ENCODE measurements around the gene RPUSD3. TPM values are rescaled to one million over a fixed set of nuclear protein-coding genes. Genes with fewer than 3 reads are reported as not detected.

The RPUSD3 gene
- total RNA-seq, 4 donors from 2014 or later: 33.0 to 48.1 (median 45.0) TPM

DNA sequence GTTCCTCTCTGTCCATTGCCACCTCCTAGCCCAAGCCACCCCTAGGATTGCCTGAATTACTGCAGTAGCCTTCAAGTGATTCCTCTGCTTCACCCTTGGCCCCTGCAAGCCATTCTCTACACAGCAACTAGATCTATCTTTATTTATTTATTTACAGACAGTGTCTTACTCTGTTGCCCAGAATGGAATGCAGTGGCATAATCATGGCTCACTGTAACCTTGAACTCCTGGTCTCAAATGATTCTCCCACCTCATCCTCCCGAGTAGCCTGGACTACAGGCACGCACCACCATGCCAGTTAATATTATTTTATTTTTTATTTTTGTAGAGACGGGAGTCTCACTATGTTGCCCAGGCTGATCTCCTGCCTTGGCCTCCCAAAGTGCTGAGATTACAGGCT lies 44.7 kb upstream of the RPUSD3 start:
- H3K27ac ChIP-seq (replicated peaks in 1 of 4): no peak overlapping the region
- no peaks in the 10 kb centered on the region for H3K9me3 ChIP-seq
- peaks cover 12 to 29% (median 19%) of the 10 kb centered on the region in 4 donors for H3K4me1 ChIP-seq
- 89% methylated on average over 3 of the region's 3 CpGs for WGBS
- intact Hi-C loops (cut with DNase I): no loop called here
- no peaks in the 10 kb centered on the region for H3K27me3 ChIP-seq
- H3K36me3 ChIP-seq: peaks cover 9 to 14% (median 12%) of the 10 kb centered on the region in 4 donors
- DNase-seq (ENCODE audit: extremely low spot score): no peak
- H3K4me3 ChIP-seq: no peak overlapping the region
- TF ChIP-seq, protein P1, sequence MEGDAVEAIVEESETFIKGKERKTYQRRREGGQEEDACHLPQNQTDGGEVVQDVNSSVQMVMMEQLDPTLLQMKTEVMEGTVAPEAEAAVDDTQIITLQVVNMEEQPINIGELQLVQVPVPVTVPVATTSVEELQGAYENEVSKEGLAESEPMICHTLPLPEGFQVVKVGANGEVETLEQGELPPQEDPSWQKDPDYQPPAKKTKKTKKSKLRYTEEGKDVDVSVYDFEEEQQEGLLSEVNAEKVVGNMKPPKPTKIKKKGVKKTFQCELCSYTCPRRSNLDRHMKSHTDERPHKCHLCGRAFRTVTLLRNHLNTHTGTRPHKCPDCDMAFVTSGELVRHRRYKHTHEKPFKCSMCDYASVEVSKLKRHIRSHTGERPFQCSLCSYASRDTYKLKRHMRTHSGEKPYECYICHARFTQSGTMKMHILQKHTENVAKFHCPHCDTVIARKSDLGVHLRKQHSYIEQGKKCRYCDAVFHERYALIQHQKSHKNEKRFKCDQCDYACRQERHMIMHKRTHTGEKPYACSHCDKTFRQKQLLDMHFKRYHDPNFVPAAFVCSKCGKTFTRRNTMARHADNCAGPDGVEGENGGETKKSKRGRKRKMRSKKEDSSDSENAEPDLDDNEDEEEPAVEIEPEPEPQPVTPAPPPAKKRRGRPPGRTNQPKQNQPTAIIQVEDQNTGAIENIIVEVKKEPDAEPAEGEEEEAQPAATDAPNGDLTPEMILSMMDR (IDR thresholded peaks at IDR 0.05): no peak
- TF ChIP-seq POLR2A (IDR thresholded peaks at IDR 0.05; ENCODE audit: low read depth) (no peak), EP300 (IDR thresholded peaks at IDR 0.05) (no peak), POLR2AphosphoS5 (IDR thresholded peaks at IDR 0.05) (no peak)

DNA sequence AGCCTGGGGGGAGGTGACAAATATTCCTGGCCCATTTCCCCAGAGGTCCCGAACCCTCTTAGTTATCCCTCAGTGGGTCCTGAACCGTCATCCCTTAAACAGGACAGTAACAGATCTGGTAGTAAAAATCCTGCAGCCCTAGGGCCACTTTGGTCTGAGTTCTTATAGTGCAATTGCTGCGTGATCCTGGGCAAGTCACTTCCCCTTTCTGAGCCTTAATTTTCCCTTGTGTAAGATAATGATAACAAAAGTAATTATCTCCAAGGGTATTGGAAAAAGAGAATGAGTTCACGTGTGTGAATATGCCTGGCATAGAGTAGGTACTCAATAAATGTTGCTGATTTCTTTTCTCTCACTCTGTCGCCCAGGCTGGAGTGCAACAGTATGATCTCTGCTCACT lies 43.7 kb upstream of the RPUSD3 start:
- TF ChIP-seq POLR2AphosphoS5 (IDR thresholded peaks at IDR 0.05) (no peak), EP300 (IDR thresholded peaks at IDR 0.05) (no peak), POLR2A (IDR thresholded peaks at IDR 0.05; ENCODE audit: low read depth) (no peak)
- TF ChIP-seq, protein P1 (IDR thresholded peaks at IDR 0.05): no peak
- peaks cover 12 to 21% (median 18%) of the 10 kb centered on the region in 4 donors for H3K4me1 ChIP-seq
- no peaks in the 10 kb centered on the region for H3K9me3 ChIP-seq
- 92% methylated on average over 5 of the region's 5 CpGs for WGBS
- no peak overlapping the region for H3K4me3 ChIP-seq
- no peak for DNase-seq (ENCODE audit: extremely low spot score)
- no peak overlapping the region for H3K27ac ChIP-seq (replicated peaks in 1 of 4)
- intact Hi-C loops (cut with DNase I): no loop called here
- H3K36me3 ChIP-seq: peaks cover 0 to 3% (median 2%) of the 10 kb centered on the region in 4 donors
- H3K27me3 ChIP-seq: no peaks in the 10 kb centered on the region

DNA sequence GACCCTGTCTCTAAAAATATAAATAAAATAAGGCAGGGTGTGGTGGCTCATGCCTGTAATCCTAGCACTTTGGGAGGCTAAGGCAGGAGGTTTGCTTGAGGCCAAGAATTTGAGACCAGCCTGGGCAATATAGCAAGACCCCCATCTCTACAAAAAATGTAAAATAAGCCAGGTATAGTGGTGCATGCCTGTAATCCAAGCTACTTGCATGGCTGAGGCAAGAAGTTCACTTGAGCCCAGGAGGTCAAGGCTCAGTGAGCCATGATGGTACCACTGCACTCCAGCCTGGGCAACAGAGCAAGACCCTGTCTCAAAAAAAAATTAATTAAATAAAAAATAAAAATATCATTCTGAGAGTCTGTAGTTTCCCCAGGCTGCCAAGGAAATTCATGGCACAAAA lies 42.5 kb upstream of the RPUSD3 start:
- no peaks in the 10 kb centered on the region for H3K9me3 ChIP-seq
- DNase-seq (ENCODE audit: extremely low spot score): no peak
- TF ChIP-seq POLR2A (IDR thresholded peaks at IDR 0.05; ENCODE audit: low read depth): no peak
- TF ChIP-seq, protein P1 (IDR thresholded peaks at IDR 0.05): no peak
- TF ChIP-seq POLR2AphosphoS5 (IDR thresholded peaks at IDR 0.05): no peak
- TF ChIP-seq EP300 (IDR thresholded peaks at IDR 0.05): no peak
- H3K36me3 ChIP-seq: no peaks in the 10 kb centered on the region
- intact Hi-C loops (cut with DNase I): no loop called here
- H3K27ac ChIP-seq (replicated peaks in 1 of 4): no peak overlapping the region
- H3K4me3 ChIP-seq: no peak overlapping the region
- peaks cover 5 to 9% (median 9%) of the 10 kb centered on the region in 4 donors for H3K4me1 ChIP-seq
- H3K27me3 ChIP-seq: no peaks in the 10 kb centered on the region

DNA sequence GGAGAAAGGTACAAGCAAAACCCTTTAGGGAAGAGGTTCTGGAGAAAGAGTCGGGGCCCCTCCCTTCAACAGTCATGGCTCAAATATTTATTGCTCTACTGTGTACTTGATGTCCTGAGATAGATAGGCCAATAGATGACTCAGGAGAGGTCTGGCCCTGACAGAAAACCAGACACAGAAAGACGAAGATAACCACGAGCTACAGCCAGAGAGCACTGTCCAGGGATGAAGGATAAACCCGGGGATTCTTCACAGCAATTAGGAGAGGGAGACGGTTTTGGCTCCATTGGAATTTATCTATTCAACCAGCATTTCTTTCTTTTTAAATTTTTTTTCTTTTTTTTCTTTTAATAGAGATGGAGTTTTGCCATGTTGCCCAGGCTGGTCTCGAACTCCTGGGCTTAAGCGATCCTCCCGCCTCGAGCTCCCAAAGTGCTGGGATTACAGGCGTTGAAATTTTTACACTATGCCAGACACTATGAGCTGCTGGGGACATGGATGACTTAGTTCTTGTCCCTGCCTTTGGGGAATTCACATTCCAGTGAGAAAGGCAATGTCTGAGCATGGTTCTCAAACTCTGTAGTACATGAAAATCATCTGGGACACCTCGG lies 40.9 kb upstream of the RPUSD3 start:
- H3K36me3 ChIP-seq: no peaks in the 10 kb centered on the region
- no peaks in the 10 kb centered on the region for H3K27me3 ChIP-seq
- TF ChIP-seq, protein P1 (IDR thresholded peaks at IDR 0.05): no peak
- peak in 1 of 2 donors; percentile 25 for TF ChIP-seq POLR2AphosphoS5 (IDR thresholded peaks at IDR 0.05)
- no peak overlapping the region for H3K27ac ChIP-seq (replicated peaks in 1 of 4)
- intact Hi-C loops (cut with DNase I): no loop called here
- DNase-seq (ENCODE audit: extremely low spot score): no peak
- 80% methylated on average over 11 of the region's 11 CpGs for WGBS
- peaks cover 0 to under 1% (median 0%) of the 10 kb centered on the region in 4 donors for H3K4me1 ChIP-seq
- H3K9me3 ChIP-seq: no peaks in the 10 kb centered on the region
- H3K4me3 ChIP-seq: no peak overlapping the region
